Medulla oblongata (tissue), 1 donor: Measurements from ENCODE around the gene COBLL1.

Experiments used
- DNase-seq: peaks from one replicate; pipeline ENCODE4 v3.0.0-alpha.2; 2015; ENCODE audit errors: extremely low spot score

The COBLL1 gene

GRCh38 chr2:164757934-164758695 lies 83.5 kb downstream of the COBLL1 start:
- DNase-seq: no peak

DNA sequence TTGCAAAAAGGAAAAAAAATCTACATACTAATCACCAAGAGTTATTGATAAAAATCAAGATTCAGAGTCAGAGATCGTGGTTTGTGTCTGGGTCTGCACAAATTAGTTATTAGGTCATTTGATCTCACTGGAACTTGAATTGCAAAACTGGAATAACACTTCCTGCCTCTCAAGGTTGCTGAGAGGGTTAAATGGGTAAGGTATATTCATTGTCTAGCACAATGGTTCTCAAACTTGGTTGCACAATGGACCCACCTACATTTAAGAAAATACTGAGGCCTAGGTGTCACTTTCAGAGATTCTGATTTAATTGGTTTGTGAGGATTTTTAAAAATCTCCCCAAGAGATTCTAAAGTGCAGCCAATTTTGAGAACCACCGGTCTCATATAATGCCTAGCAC lies 84.8 kb downstream of the COBLL1 start:
- DNase-seq: no peak

DNA sequence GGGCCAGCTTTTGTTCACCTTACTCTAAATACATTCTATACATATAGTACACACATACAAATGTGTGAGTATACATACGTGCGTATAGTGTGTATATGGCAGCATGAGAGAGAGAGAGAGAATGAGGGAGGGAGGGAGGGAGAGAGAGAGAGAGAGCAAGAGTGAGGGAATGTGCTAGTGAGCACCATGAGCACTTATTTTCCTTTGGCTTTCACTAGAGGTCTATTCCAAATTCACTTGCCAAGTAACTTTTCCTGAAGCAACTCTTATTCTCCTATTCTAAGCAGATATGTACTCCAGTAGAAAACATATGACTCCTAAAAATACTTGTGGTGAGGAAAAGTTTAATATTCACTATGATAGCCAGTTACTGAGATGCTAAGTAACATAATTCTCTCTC lies 85.7 kb downstream of the COBLL1 start:
- no peak for DNase-seq

DNA sequence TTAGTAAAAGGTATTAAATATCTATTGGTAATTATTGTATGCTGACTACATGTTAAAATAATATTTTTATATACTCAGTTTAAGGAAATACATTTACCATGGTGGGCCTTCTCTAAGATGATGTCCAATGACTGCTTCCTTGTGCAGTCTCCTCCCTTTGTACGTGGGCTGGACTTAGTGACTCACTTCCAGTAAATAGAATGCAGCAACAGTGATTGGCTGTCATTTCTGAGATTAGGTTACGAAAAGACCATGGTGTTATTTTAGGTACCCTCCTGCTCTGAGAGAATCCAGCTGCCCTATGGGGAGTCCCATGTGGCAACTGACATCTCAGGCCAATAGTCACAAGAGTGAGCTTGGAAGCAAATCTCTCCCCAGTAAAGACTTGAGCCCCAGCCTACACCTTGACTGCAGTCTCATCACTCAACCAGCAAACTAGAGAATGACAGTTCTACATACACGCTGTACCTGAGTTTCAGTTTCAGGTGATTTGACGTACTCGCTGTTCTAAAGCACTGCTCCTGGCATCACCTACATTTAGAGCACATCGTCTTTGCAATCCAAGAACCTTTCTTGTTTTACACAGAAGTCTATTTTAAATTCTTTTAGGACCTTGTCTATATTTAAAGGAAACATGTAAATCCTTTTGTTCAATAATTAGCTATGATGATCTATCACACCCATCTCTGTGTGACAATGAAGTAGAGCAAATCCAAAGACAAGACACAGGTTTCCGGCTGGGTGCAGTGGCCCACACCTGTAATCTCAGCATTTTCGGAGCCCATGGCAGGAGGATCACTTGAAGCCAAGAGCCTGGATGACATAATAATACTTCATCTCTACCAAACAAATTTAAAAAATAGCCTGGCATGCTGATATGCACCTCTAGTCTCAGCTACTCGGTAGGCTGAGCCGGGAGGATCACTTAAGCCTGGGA lies 87.2 kb downstream of the COBLL1 start:
- DNase-seq: no peak

DNA sequence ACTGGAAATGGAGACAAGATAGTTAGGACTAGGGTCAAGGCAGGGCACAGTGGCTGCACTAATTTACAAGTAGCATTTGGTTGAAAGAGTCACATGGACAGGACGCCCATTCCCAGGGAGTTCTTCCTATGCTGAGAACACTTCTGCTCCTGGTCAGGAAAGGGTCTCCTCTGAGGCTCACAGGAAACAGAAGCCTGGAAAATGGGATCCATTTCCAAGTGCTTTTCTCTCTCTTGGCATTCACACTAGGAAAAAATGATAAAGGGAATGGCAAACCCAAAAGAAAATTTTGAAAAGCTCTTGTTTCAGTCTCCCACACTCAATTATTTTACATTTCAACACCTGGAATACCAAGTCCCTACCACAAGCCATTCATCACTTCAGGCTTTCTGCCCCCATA lies 88.7 kb downstream of the COBLL1 start:
- no peak for DNase-seq

DNA sequence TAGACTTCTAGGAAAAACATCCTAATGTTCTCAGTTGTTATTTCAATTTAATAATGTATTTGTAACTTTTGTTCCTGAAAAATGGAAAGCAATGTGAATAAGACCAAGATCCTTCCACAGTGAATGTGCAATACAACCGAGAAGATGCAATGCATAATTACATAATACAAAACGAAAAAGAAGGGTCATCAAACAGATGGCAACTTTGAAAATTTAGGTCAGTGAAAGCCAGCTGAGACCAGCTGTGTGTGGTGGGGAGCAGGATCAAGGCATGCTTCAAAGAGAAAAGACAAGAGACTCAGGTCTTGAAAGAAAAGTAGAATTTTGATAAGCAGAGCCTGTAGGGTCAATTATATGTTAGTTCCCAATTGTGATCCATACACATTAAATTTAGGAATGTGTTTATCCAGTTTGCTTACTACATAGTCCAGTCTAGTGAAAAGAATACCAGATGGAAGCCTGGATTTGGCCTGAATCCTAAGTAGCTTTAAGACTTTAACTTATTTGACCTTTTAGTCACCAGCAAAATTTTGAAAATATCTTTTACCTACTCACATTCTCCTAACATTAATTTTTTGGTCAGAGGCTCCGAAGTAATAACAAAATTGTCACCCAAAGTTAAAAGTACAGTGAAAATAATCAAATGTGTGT lies 93.7 kb downstream of the COBLL1 start:
- DNase-seq: no peak

GRCh38 chr2:164747140-164747539 lies 94.5 kb downstream of the COBLL1 start:
- no peak for DNase-seq

DNA sequence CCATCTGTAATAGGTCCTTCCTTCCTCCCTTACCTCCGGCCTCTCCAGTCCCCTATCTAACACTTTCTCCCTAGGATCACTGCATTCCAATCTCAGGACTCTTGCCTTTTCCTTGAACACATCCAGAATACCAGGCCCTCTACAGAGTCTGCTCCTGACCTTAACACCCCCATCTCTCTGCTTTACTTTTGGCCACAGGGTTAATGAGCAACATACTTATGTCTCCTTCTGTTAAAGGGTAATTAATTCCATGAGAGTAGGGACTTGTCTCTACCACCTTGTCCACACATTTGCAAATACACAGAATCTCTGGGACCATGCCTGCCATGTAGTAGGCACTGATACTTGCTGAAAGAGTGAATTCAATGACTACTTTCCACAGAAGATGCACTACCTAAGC lies 94.9 kb downstream of the COBLL1 start:
- no peak for DNase-seq

GRCh38 chr2:164745012-164745797 lies 96.4 kb downstream of the COBLL1 start:
- no peak for DNase-seq

- no peak for DNase-seq
Measured at GRCh38 chr2:164742738-164743317, 98.8 kb downstream of the COBLL1 start.

DNA sequence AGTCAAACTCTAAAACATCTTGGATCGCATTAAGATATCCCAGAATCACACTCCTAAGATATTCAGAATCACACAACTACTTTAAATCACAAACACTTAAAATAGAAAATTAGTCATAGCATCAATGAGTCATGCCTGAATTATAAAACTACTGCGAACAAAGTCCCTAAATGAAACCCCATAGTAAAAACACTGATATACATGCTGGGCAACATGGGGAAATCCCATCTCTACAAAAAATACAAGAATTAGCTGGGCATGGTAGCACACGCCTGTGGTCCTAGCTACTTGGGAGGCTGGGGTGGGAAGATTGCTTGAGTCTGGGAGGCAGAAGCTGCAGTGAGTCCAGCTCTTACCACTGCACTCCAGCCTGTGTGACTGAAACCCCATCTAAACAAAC lies 101.7 kb downstream of the COBLL1 start:
- DNase-seq: no peak

GRCh38 chr2:164737612-164738081 lies 104.0 kb downstream of the COBLL1 start:
- DNase-seq: peak; percentile 81

DNA sequence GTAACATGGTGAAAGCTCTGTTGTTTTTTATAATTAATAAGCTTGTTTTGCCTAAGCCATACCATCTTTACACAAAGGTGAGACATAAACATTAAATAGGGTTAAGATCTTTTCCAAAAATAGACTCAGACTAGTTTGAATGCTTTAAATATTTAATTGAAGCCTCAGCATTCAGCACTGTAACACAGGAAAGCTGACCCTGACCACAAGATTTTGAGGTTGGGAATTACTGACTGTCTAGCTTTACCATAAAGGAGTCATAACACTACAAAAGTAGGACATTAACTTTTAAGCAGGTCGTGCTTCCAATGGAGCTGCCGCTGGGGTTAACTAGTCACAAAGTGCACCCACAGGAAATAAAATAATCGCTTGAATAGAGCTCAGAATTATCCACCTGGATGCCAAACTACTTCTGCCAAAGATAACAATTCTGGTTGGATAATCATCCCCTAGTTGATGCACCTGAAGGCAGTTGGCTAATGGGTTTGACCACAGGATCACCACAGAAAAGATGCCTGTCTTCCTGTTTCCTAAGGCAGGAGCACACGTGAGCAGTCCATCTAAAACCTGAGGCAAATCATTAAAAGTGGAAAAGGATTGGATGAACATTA lies 106.2 kb downstream of the COBLL1 start:
- no peak for DNase-seq

GRCh38 chr2:164734196-164734595 lies 107.4 kb downstream of the COBLL1 start:
- no peak for DNase-seq

- no peak for DNase-seq
Measured at GRCh38 chr2:164725542-164725941, 116.1 kb downstream of the COBLL1 start.

- DNase-seq: no peak
Measured at GRCh38 chr2:164722616-164723338, 118.8 kb downstream of the COBLL1 start.

- DNase-seq: no peak
Measured at GRCh38 chr2:164721430-164721829, 120.2 kb downstream of the COBLL1 start.

GRCh38 chr2:164719996-164720941 lies 121.4 kb downstream of the COBLL1 start:
- DNase-seq: no peak
